Activated naive CD8-positive, alpha-beta T cell treated with anti-CD3 and anti-CD28 coated beads, Interleukin-2, amount 50 U/mL, for 24 hours (primary cell): ENCODE results near the gene MAD1L1.

ENCODE experiments used
- ATAC-seq: fragments of 150-1000 bp; cut with Tn5 transposase; one replicate; pipeline ENCODE4 v1.10.0; 2021
- DNase-seq: peaks from one replicate; pipeline ENCODE4 v3.0.0; 2021
- H3K27ac Mint-ChIP-seq: one replicate; pipeline ENCODE4 v1.8.0; 2021; ENCODE audit warnings: mild to moderate bottlenecking, mixed read lengths
- H3K27me3 Mint-ChIP-seq: one replicate; pipeline ENCODE4 v1.8.0; 2021; ENCODE audit warnings: mixed read lengths
- H3K36me3 Mint-ChIP-seq: one replicate; pipeline ENCODE4 v1.8.0; 2021; ENCODE audit warnings: low read depth, mixed read lengths
- H3K4me1 Mint-ChIP-seq: one replicate; pipeline ENCODE4 v1.8.0; 2021; ENCODE audit warnings: mixed read lengths
- H3K4me3 Mint-ChIP-seq: one replicate; pipeline ENCODE4 v1.8.0; 2021; ENCODE audit warnings: mild to moderate bottlenecking, moderate library complexity, mixed read lengths
- H3K9me3 Mint-ChIP-seq: one replicate; pipeline ENCODE4 v1.8.0; 2021; ENCODE audit warnings: mixed read lengths

Gene MAD1L1

DNA sequence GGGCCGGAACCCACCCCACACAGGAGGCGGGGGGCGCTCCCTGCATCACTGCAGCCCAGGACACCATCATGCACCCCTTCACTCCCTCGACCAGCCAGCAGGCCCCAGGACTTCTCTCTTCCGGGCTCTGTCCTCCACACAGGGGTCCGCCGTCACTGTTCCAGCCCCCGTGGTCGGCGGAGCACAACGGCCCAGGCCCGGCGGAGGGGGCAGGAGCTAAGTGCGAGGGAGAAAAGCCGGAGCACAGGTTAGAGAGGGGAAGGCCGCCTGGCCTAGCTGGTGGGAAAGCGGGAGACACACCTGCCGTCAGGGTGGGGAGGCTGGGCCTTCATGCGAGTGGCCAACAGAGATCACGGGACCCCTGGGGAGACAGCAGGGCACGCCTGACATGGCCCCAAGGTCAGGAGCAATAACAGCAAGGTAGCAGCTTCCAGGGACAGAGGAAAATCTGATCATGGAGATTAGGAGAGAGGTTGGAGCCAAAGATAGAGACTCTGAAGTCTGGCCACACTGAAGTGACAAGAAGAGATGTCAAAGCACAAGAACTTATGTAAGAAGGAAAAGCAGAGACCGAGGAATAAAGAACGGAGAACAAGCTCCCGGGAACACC, 151.1 kb downstream of the MAD1L1 start:
- Mint-ChIP-seq H3K9me3 (no peaks in the 10 kb centered on the region), H3K4me3 (no peak overlapping the region), H3K27ac (no peak overlapping the region), H3K36me3 (peaks cover 14% of the 10 kb centered on the region), H3K27me3 (no peaks in the 10 kb centered on the region), H3K4me1 (peaks cover 24% of the 10 kb centered on the region)
- DNase-seq (no peak), ATAC-seq (no peak)

DNA sequence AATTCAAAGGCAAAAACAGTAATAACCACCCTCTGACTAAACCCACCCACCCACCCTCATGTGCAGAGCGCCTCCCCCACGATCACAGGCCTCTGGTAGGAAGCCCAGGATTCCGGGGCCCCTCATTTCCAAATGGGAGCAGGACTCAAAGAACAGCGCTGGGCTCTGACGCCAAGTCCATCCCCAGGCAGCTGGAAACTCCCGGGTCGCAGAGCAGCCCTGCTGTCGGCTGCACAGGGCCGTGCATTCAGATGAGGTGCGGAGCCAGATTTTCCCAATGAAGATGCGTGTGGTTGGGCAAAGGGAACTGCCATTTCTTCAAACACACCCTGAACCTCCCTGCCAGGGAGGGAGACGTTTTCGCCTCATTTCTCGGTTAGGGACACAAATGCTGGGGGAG, 152.3 kb downstream of the MAD1L1 start:
- DNase-seq (no peak), ATAC-seq (no peak)
- no peaks in the 10 kb centered on the region for H3K9me3 Mint-ChIP-seq
- H3K4me1 Mint-ChIP-seq = peaks cover 24% of the 10 kb centered on the region
- no peaks in the 10 kb centered on the region for H3K27me3 Mint-ChIP-seq
- no peak overlapping the region for H3K4me3 Mint-ChIP-seq
- H3K36me3 Mint-ChIP-seq = peaks cover 14% of the 10 kb centered on the region
- no peak overlapping the region for H3K27ac Mint-ChIP-seq

DNA sequence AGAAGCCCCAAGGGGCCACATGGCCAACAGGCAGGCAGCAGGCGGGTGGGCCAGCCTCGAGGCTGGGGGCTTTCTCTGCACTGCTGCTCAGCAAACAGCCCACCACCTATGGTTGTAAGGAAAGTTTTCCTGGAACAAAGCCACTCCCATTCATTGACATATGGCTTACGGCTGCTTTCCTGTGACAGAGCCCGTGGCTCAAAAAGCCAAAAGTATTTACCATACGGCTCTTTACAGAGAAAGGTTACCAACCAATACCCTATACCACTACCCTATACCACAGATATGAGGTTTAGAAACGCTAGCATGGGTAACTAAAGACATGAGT, 152.7 kb downstream of the MAD1L1 start:
- H3K27me3 Mint-ChIP-seq = no peaks in the 10 kb centered on the region
- H3K36me3 Mint-ChIP-seq = peaks cover 13% of the 10 kb centered on the region
- no peak overlapping the region for H3K27ac Mint-ChIP-seq
- DNase-seq (no peak), ATAC-seq (no peak)
- no peaks in the 10 kb centered on the region for H3K9me3 Mint-ChIP-seq
- no peak overlapping the region for H3K4me3 Mint-ChIP-seq
- peaks cover 20% of the 10 kb centered on the region for H3K4me1 Mint-ChIP-seq

DNA sequence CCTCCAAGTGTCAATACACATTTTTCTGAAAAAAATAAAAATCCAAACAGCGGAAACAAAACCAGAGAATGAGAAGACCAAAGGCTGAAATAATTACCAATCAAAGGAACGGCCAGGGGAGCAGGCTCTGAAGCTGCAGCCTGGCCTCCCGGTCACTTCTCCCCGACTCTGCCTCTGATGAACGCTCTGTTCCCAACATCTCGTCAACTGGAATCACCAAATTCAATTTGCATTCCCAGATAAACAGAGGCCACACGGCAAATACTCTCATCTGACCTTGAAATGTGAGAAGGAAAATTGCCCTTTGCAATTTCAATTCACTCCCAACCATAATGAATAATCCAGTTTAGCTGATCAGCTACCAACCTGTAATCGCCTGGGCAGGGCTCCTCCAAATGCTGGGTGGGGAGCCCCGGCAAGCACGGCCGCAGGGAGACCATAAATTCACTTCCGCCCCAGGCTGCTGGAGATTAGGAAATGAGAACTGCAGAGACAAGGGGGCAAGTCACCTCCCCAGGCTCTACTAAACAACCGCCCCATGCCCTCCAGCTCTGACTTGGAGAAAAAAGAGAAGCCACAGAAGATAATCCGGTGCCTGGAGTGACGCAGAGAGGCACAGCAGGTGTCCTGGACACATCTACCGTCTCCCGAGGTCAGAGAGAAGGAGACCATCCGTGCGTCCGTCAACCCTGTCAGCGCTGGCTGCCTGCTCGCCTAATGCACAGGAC, 153.2 kb downstream of the MAD1L1 start:
- DNase-seq (no peak), ATAC-seq (no peak)
- peaks cover 14% of the 10 kb centered on the region for H3K4me1 Mint-ChIP-seq
- no peak overlapping the region for H3K4me3 Mint-ChIP-seq
- no peaks in the 10 kb centered on the region for H3K9me3 Mint-ChIP-seq
- no peaks in the 10 kb centered on the region for H3K27me3 Mint-ChIP-seq
- H3K36me3 Mint-ChIP-seq = peaks cover 10% of the 10 kb centered on the region
- no peak overlapping the region for H3K27ac Mint-ChIP-seq

DNA sequence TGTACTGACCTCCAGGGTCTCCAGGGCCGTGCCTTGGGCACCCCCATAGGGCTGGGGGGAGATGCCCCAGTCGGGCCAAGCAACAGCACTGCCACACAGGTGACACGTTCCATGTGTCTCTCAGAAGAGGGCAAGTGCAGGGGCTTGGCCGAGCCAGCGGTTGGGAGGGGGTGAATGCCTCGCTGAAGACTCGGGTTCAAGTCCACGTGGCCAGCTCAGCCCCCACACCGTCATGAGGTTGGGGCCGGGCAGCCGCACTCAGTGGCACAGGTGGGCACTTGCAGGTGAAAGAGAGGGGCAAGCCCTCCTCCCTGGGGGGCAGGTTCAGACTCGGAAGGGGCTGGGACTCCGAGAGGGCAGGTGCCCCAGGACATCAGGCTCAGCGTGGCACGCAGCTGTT, 153.8 kb downstream of the MAD1L1 start:
- Mint-ChIP-seq H3K4me1 (peaks cover 9% of the 10 kb centered on the region), H3K9me3 (no peaks in the 10 kb centered on the region), H3K27ac (no peak overlapping the region), H3K36me3 (peaks cover 7% of the 10 kb centered on the region), H3K27me3 (no peaks in the 10 kb centered on the region), H3K4me3 (no peak overlapping the region)
- DNase-seq = no peak
- ATAC-seq = no peak

DNA sequence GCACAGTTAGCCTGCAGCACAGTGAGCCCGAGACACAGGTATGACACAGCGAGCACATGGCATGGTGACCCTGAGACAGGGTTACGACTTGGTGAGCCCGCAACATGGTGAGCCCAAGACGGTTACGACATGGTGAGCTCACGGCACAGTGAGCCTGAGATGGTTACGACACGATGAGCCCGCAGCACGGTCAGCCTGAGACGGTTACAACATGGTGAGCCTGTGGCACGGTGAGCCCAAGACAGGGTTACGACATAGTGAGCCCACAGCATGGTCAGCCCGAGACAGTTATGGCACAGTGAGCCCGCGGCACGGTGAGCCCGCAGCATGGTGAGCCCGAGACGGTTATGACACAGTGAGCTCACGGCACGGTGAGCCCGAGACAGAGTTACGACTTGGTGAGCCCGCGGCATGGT, 156.1 kb downstream of the MAD1L1 start:
- no peak for ATAC-seq
- Mint-ChIP-seq H3K4me1 (peaks cover 15% of the 10 kb centered on the region), H3K27ac (no peak overlapping the region), H3K36me3 (peaks cover 2% of the 10 kb centered on the region), H3K27me3 (no peaks in the 10 kb centered on the region), H3K4me3 (no peak overlapping the region), H3K9me3 (no peaks in the 10 kb centered on the region)
- DNase-seq = no peak

DNA sequence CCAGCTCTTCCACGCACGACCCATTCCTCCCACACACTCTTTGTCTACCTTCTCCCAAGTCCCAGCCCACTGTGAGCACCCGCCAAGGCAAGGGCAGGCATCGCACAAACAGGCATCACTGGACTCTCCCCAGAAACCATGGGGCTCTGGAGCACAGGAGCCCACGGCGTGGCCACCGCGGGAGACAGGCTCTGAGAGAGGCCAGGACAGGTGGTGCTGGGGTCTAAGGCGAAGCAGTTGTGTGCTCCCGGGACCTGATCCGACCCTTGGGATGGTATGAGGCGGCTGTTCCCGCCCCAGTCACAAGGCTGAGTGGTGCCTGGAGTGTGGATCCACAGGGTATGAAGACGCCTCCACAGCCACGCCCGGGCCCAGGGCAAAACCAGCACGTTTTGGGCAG, 156.9 kb downstream of the MAD1L1 start:
- Mint-ChIP-seq H3K27me3 (no peaks in the 10 kb centered on the region), H3K36me3 (peaks cover 2% of the 10 kb centered on the region), H3K27ac (no peak overlapping the region), H3K4me1 (peaks cover 15% of the 10 kb centered on the region), H3K9me3 (no peaks in the 10 kb centered on the region), H3K4me3 (no peak overlapping the region)
- no peak for DNase-seq
- ATAC-seq = no peak

DNA sequence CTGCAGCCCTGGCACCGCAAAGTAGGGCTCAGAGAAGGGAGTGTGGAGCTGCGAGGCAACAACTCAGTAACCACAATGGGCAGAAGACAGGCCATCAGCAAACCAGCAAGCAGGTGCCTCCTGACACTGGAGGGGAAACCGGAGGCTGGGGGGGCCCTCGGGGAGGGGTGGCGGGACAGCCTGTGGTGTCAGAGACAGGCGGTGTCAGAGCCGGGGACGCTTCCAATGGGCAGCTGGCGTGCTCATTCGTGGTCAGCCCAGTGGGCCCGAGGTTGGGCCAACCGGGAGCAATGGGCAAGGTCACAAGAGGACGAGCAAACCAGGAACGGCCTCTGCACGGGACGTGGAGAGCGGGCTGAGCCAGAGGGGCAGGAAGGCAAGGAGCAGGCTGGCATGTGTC, 158.1 kb downstream of the MAD1L1 start:
- H3K9me3 Mint-ChIP-seq = no peaks in the 10 kb centered on the region
- peaks cover 15% of the 10 kb centered on the region for H3K4me1 Mint-ChIP-seq
- DNase-seq (no peak), ATAC-seq (no peak)
- peaks cover 2% of the 10 kb centered on the region for H3K36me3 Mint-ChIP-seq
- H3K27ac Mint-ChIP-seq = no peak overlapping the region
- H3K4me3 Mint-ChIP-seq = no peak overlapping the region
- no peaks in the 10 kb centered on the region for H3K27me3 Mint-ChIP-seq

DNA sequence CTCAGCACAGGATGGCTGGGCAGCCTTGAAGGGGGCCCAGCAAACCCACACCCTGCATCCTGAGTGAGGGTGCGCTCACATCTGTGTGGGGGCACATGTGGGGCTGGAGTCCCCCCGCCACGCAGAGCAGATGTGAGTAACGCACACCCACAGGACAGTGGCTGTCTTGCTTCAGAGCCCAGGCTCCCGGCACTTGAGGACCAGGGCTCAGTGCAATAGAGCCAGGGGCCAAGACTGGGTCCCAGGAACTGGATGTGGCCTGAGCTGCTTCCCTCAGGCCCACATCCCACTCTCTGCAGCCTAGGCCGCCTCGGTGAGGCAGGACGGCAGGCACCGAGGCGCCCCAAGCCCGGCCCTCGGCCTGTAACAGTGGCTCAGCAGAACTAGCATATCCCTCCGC, 159.9 kb downstream of the MAD1L1 start:
- H3K4me3 Mint-ChIP-seq = no peak overlapping the region
- H3K4me1 Mint-ChIP-seq = peaks cover 12% of the 10 kb centered on the region
- no peaks in the 10 kb centered on the region for H3K9me3 Mint-ChIP-seq
- H3K27ac Mint-ChIP-seq = no peak overlapping the region
- H3K27me3 Mint-ChIP-seq = no peaks in the 10 kb centered on the region
- no peak for ATAC-seq
- peaks cover 2% of the 10 kb centered on the region for H3K36me3 Mint-ChIP-seq
- DNase-seq = no peak

DNA sequence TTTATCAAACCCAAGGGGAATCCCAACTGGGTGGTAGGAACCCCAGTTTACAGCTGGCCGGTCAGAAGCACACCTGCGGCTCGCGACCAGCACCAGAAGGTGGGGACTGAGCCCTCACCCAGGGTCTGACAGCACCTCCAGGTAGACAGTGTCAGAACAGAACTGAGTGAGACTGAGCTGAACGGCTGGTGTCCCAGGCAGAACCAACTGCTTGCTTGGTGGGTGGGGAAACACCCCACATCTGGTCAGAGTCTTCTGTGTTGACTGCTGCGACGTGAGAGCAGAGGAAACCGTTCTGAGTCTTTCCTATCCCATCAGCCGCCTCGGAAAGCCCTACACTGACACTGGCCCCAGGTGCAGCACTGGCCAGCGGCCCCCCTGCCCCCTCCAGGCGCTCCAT, 160.7 kb downstream of the MAD1L1 start:
- DNase-seq = peak; percentile 22
- ATAC-seq = peak; percentile 81
- H3K27ac Mint-ChIP-seq = no peak overlapping the region

DNA sequence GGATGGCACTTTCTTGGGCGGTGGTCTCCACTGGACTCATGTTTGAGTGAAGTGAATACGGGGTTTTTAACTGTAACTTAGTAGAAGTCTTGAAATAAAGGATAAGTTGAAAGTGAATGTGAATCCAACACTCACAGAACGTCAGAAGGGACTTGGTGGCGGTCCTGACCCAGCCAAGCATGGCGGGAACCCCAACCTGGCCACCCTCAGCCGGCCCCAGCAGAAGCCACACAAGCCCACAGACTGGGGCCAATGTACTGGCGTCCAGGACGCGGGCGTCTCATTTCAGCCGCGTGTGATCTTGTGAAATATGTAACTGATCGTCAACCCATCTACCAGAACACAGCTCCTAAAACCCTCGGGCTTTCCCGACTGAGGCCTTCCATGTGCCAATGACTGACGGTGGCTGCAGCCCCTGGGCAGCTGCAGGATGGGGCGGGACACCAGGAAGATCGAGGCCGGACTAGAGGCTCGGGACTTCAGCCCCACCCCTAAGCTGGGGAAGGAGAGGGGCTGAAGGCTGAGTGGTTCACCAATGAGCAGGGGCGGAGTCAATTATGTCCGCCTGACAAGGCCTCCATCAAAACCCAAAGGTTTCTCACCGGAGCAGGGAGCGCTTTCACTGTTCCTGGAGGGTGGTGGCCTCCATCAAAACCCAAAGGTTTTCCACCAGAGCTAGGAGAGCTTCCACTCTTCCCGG, 161.5 kb downstream of the MAD1L1 start:
- no peak overlapping the region for H3K27ac Mint-ChIP-seq
- H3K4me1 Mint-ChIP-seq = peaks cover 17% of the 10 kb centered on the region
- ATAC-seq (no peak), DNase-seq (no peak)
- H3K27me3 Mint-ChIP-seq = no peaks in the 10 kb centered on the region
- no peak overlapping the region for H3K4me3 Mint-ChIP-seq
- H3K36me3 Mint-ChIP-seq = peaks cover 1% of the 10 kb centered on the region
- no peaks in the 10 kb centered on the region for H3K9me3 Mint-ChIP-seq

More for the DNA sequence above, 160.7 kb downstream of the MAD1L1 start:
- peaks cover 2% of the 10 kb centered on the region for H3K36me3 Mint-ChIP-seq
- H3K4me1 Mint-ChIP-seq = peaks cover 12% of the 10 kb centered on the region
- no peaks in the 10 kb centered on the region for H3K27me3 Mint-ChIP-seq
- H3K9me3 Mint-ChIP-seq = no peaks in the 10 kb centered on the region
- no peak overlapping the region for H3K4me3 Mint-ChIP-seq

DNA sequence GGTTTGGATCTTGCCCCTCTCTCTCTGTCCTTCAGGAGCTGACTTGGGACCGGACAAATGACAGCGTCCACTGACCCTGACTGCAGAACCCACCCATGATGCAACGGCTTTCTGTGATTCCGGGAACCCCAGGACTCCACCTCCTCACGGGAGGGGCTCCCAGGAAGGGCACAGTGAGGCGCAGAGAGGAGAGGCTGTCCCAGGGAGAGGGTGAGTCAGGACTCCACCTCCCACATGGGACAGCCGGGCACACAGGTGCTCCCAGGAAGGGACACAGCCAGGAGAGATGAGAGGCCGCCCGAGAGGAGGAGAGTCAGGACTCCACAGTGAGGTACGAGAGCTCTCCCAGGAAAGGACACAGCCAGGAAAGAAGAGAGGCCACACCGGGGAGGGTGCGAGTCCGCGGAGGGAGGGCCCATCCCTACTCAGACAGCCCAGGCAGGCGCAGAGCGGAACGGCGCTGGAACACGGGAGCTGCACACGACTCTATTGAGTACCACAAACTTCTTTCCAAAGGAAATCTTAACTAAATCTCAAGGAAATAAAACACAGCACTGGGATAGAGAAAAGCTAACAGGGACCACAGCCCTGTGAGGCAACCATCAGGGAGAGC, 162.5 kb downstream of the MAD1L1 start:
- H3K4me1 Mint-ChIP-seq = peaks cover 17% of the 10 kb centered on the region
- DNase-seq (no peak), ATAC-seq (no peak)
- no peak overlapping the region for H3K4me3 Mint-ChIP-seq
- no peaks in the 10 kb centered on the region for H3K9me3 Mint-ChIP-seq
- no peak overlapping the region for H3K27ac Mint-ChIP-seq
- peaks cover 1% of the 10 kb centered on the region for H3K36me3 Mint-ChIP-seq
- no peaks in the 10 kb centered on the region for H3K27me3 Mint-ChIP-seq

DNA sequence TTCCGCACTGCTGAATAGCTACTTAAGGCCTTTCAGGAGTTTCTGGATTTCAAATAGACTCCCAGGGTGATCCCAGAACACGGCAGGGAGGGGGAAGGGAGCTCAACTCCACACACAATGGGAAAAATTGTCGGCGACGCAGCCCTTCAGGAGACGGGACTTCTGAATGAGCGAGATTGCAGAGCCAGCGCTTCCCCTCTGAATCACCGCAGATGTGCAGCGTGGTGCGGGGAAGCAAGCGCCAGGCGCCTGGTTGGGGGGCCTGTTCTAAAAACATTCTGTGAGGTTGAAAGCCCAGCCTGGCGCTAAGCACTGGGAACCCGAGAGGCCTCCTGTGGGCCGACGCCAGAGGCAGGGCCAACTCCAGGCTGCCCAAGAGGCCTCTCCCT, 163.3 kb downstream of the MAD1L1 start:
- no peaks in the 10 kb centered on the region for H3K27me3 Mint-ChIP-seq
- no peak overlapping the region for H3K4me3 Mint-ChIP-seq
- peaks cover 3% of the 10 kb centered on the region for H3K36me3 Mint-ChIP-seq
- no peak for ATAC-seq
- no peaks in the 10 kb centered on the region for H3K9me3 Mint-ChIP-seq
- H3K27ac Mint-ChIP-seq = no peak overlapping the region
- peaks cover 17% of the 10 kb centered on the region for H3K4me1 Mint-ChIP-seq
- DNase-seq = no peak

DNA sequence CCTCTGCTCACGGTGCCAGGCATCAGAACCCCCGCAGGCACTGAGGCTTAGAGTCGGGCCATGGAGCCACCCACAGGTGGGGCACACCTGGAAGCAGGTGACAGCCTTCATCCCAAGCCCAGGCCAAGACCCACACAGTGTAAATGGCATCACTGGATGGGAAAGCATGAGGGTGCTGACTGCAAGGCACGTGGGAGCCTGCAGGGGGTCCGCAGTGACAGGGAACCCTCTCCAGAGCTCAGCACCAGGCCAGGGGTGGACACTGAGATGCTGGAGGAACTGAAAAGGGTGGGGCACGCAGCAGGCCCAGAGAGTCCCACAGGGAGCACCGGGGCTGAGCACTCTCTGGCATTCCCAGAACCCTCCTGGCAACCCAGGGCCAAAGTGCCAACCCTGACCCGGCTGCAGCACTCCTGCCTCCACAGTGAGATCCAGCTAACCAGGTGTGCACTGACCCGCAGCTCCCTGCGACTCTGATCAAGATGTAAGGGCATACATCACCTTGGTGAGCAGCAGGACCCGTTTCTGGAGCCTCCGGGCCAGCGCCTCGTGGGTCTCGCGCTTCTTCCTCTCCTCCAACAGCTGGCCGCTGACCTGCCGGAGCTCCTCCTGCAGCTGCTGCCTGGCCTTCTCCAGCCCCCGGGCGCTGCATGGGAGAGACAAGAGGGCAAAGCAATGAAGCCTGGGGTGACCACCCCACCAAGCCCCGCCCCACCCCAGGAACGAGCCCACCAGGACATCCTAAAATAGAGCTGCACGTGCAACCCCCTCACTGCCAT, 163.9 kb downstream of the MAD1L1 start:
- no peak overlapping the region for H3K27ac Mint-ChIP-seq
- DNase-seq = no peak
- no peaks in the 10 kb centered on the region for H3K9me3 Mint-ChIP-seq
- H3K4me1 Mint-ChIP-seq = peaks cover 17% of the 10 kb centered on the region
- no peaks in the 10 kb centered on the region for H3K27me3 Mint-ChIP-seq
- no peak for ATAC-seq
- no peak overlapping the region for H3K4me3 Mint-ChIP-seq
- H3K36me3 Mint-ChIP-seq = peaks cover 3% of the 10 kb centered on the region
